SU-DHL-6 (cell line): Measurements from ENCODE around the gene OCLN.
"Not testable (repeated sequence)": the region's sequence is repeated elsewhere in the genome, so short reads cannot be mapped to it uniquely, and the experiment has no call there.

Experiments used
- EZH2phosphoT487 ChIP-seq: fragments of 200-600 bp; sonication (generic), shearing (Covaris generic); conservative IDR thresholded peaks from 2 replicates; pipeline ENCODE4 v1.6.1; 2018; ENCODE audit warnings: mild to moderate bottlenecking, antibody characterized with exemption, low read length, moderate library complexity, mixed read lengths
- TF ChIP-seq, protein P1 (sequence below): fragments of 200-600 bp; sonication (generic); IDR thresholded peaks from one replicate; pipeline ENCODE4 v1.5.1; 2017; ENCODE audit warnings: antibody characterized with exemption, mild to moderate bottlenecking, low read length, moderate library complexity; ENCODE audit not compliant: insufficient read depth, poor library complexity, severe bottlenecking

DNA sequence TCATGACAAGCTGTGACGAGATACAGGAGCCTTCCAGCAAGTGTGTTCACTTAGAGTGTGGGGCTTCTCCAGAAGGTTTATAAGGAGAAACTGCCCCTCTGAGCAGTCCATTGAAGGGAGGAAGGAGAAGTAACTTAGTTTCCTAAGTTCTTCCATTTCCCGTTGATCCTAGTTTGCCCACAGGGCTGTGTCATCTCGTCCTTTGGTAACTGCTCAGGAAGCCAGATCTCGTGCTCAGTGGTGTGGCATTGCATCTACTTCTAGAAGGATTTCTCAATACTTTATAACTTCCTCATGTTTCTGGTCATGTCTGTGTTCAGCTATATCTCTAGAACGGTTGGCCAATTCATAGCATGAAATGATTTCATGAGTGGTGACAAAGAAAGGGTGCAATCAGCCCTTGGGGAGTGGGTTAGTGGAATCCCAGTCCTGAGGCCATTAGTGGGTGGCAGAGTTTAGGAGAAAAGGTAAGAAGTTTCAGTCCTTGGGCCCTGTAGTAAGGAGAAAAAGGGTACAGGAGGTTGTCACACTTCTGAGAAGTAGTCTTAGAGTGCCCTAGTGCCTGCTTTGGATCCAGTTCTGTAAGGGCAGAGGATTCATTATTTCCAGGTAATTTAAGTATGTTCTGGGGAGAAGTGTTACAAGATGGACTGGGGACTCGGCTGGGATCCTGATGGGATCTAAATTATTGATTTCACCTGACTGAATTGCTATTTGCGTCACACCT, 103.7 kb downstream of the OCLN start:
- TF ChIP-seq, protein P1, sequence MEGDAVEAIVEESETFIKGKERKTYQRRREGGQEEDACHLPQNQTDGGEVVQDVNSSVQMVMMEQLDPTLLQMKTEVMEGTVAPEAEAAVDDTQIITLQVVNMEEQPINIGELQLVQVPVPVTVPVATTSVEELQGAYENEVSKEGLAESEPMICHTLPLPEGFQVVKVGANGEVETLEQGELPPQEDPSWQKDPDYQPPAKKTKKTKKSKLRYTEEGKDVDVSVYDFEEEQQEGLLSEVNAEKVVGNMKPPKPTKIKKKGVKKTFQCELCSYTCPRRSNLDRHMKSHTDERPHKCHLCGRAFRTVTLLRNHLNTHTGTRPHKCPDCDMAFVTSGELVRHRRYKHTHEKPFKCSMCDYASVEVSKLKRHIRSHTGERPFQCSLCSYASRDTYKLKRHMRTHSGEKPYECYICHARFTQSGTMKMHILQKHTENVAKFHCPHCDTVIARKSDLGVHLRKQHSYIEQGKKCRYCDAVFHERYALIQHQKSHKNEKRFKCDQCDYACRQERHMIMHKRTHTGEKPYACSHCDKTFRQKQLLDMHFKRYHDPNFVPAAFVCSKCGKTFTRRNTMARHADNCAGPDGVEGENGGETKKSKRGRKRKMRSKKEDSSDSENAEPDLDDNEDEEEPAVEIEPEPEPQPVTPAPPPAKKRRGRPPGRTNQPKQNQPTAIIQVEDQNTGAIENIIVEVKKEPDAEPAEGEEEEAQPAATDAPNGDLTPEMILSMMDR = not testable (repeated sequence)
- TF ChIP-seq EZH2phosphoT487 = not testable (repeated sequence)
